ENCODE data around the gene PDCD7.
"Not testable (repeated sequence)": the region's sequence is repeated elsewhere in the genome, so short reads cannot be mapped to it uniquely, and the experiment has no call there.

Gene PDCD7

GRCh38 chr15:65133548-65134200, at the start of gene PDCD7:
Gene PDCD7 (minus strand): TSS chr15:65133808. CDS start chr15:65133781, 27 bp downstream.
- H3K4me1 ChIP-seq (ENCODE audit: insufficient read depth, low read length): no peaks in the 10 kb centered on the region
- peaks cover 3% of the 10 kb centered on the region for H3K36me3 ChIP-seq (ENCODE audit: insufficient read depth, low read length)
- H3K9me3 ChIP-seq (ENCODE audit: control insufficient read depth, insufficient read depth, low read length): peaks cover 10% of the 10 kb centered on the region
- peak within 1 kb of the TSS; percentile 97 for H3K9ac ChIP-seq (ENCODE audit: low read depth, low read length)

- H3K9me3 ChIP-seq (ENCODE audit: control insufficient read depth, insufficient read depth, low read length): no peaks in the 10 kb centered on the region
- no peaks in the 10 kb centered on the region for H3K36me3 ChIP-seq (ENCODE audit: insufficient read depth, low read length)
- H3K9ac ChIP-seq (ENCODE audit: low read depth, low read length): no peak overlapping the region
- H3K4me1 ChIP-seq (ENCODE audit: insufficient read depth, low read length): no peaks in the 10 kb centered on the region
Observed at GRCh38 chr15:65182538-65182937, 48.9 kb upstream of the PDCD7 start.

- H3K4me1 ChIP-seq (ENCODE audit: insufficient read depth, low read length); H3K36me3 ChIP-seq (ENCODE audit: insufficient read depth, low read length); H3K9ac ChIP-seq (ENCODE audit: low read depth, low read length); H3K9me3 ChIP-seq (ENCODE audit: control insufficient read depth, insufficient read depth, low read length): not testable (repeated sequence)
Observed at GRCh38 chr15:65181582-65182353, 48.2 kb upstream of the PDCD7 start.

GRCh38 chr15:65180167-65180566, 46.6 kb upstream of the PDCD7 start:
- H3K36me3 ChIP-seq (ENCODE audit: insufficient read depth, low read length): no peaks in the 10 kb centered on the region

GRCh38 chr15:65177901-65178300, 44.3 kb upstream of the PDCD7 start:
- no peak overlapping the region for H3K9ac ChIP-seq (ENCODE audit: low read depth, low read length)
- no peaks in the 10 kb centered on the region for H3K4me1 ChIP-seq (ENCODE audit: insufficient read depth, low read length)
- no peaks in the 10 kb centered on the region; the same call in 1 of the 2 replicates for H3K36me3 ChIP-seq (ENCODE audit: insufficient read depth, low read length)
- H3K9me3 ChIP-seq (ENCODE audit: control insufficient read depth, insufficient read depth, low read length): no peaks in the 10 kb centered on the region

More at GRCh38 chr15:65180167-65180566, 46.6 kb upstream of the PDCD7 start:
- no peaks in the 10 kb centered on the region for H3K4me1 ChIP-seq (ENCODE audit: insufficient read depth, low read length)
- H3K9me3 ChIP-seq (ENCODE audit: control insufficient read depth, insufficient read depth, low read length): no peaks in the 10 kb centered on the region
- H3K9ac ChIP-seq (ENCODE audit: low read depth, low read length): no peak overlapping the region

GRCh38 chr15:65176056-65176455, 42.4 kb upstream of the PDCD7 start:
- H3K9ac ChIP-seq (ENCODE audit: low read depth, low read length): no peak overlapping the region
- no peaks in the 10 kb centered on the region for H3K4me1 ChIP-seq (ENCODE audit: insufficient read depth, low read length)
- H3K9me3 ChIP-seq (ENCODE audit: control insufficient read depth, insufficient read depth, low read length): no peaks in the 10 kb centered on the region
- H3K36me3 ChIP-seq (ENCODE audit: insufficient read depth, low read length): no peaks in the 10 kb centered on the region; the same call in 1 of the 2 replicates

- Histone ChIP-seq H3K36me3 (ENCODE audit: insufficient read depth, low read length) (no peaks in the 10 kb centered on the region; the same call in 1 of the 2 replicates), H3K9me3 (ENCODE audit: control insufficient read depth, insufficient read depth, low read length) (no peaks in the 10 kb centered on the region), H3K9ac (ENCODE audit: low read depth, low read length) (no peak overlapping the region), H3K4me1 (ENCODE audit: insufficient read depth, low read length) (no peaks in the 10 kb centered on the region)
Observed at GRCh38 chr15:65175511-65175910, 41.9 kb upstream of the PDCD7 start.

GRCh38 chr15:65174509-65174908, 40.9 kb upstream of the PDCD7 start:
- Histone ChIP-seq H3K9ac (ENCODE audit: low read depth, low read length) (no peak overlapping the region), H3K4me1 (ENCODE audit: insufficient read depth, low read length) (no peaks in the 10 kb centered on the region), H3K36me3 (ENCODE audit: insufficient read depth, low read length) (no peaks in the 10 kb centered on the region; the same call in 1 of the 2 replicates), H3K9me3 (ENCODE audit: control insufficient read depth, insufficient read depth, low read length) (no peaks in the 10 kb centered on the region)

GRCh38 chr15:65172531-65172930, 38.9 kb upstream of the PDCD7 start:
- no peaks in the 10 kb centered on the region; the same call in 1 of the 2 replicates for H3K36me3 ChIP-seq (ENCODE audit: insufficient read depth, low read length)
- H3K9me3 ChIP-seq (ENCODE audit: control insufficient read depth, insufficient read depth, low read length): no peaks in the 10 kb centered on the region
- no peak overlapping the region for H3K9ac ChIP-seq (ENCODE audit: low read depth, low read length)
- H3K4me1 ChIP-seq (ENCODE audit: insufficient read depth, low read length): no peaks in the 10 kb centered on the region

- H3K36me3 ChIP-seq (ENCODE audit: insufficient read depth, low read length): no peaks in the 10 kb centered on the region; the same call in 1 of the 2 replicates
- H3K9ac ChIP-seq (ENCODE audit: low read depth, low read length): no peak overlapping the region
- no peaks in the 10 kb centered on the region for H3K9me3 ChIP-seq (ENCODE audit: control insufficient read depth, insufficient read depth, low read length)
- H3K4me1 ChIP-seq (ENCODE audit: insufficient read depth, low read length): no peaks in the 10 kb centered on the region
Observed at GRCh38 chr15:65171428-65171827, 37.8 kb upstream of the PDCD7 start.

GRCh38 chr15:65165875-65166274, 32.3 kb upstream of the PDCD7 start:
- no peaks in the 10 kb centered on the region for H3K9me3 ChIP-seq (ENCODE audit: control insufficient read depth, insufficient read depth, low read length)
- H3K36me3 ChIP-seq (ENCODE audit: insufficient read depth, low read length): no peaks in the 10 kb centered on the region; the same call in 1 of the 2 replicates
- no peak overlapping the region for H3K9ac ChIP-seq (ENCODE audit: low read depth, low read length)
- no peaks in the 10 kb centered on the region for H3K4me1 ChIP-seq (ENCODE audit: insufficient read depth, low read length)

- no peaks in the 10 kb centered on the region for H3K9me3 ChIP-seq (ENCODE audit: control insufficient read depth, insufficient read depth, low read length)
- H3K36me3 ChIP-seq (ENCODE audit: insufficient read depth, low read length): no peaks in the 10 kb centered on the region; the same call in 1 of the 2 replicates
- H3K9ac ChIP-seq (ENCODE audit: low read depth, low read length): no peak overlapping the region
- no peaks in the 10 kb centered on the region for H3K4me1 ChIP-seq (ENCODE audit: insufficient read depth, low read length)
Observed at GRCh38 chr15:65164139-65164538, 30.5 kb upstream of the PDCD7 start.

- Histone ChIP-seq H3K9me3 (ENCODE audit: control insufficient read depth, insufficient read depth, low read length) (no peaks in the 10 kb centered on the region), H3K4me1 (ENCODE audit: insufficient read depth, low read length) (no peaks in the 10 kb centered on the region), H3K36me3 (ENCODE audit: insufficient read depth, low read length) (no peaks in the 10 kb centered on the region; the same call in 1 of the 2 replicates), H3K9ac (ENCODE audit: low read depth, low read length) (no peak overlapping the region)
Observed at GRCh38 chr15:65163041-65163440, 29.4 kb upstream of the PDCD7 start.

GRCh38 chr15:65156692-65157091, 23.1 kb upstream of the PDCD7 start:
- Histone ChIP-seq H3K4me1 (ENCODE audit: insufficient read depth, low read length) (no peaks in the 10 kb centered on the region), H3K9me3 (ENCODE audit: control insufficient read depth, insufficient read depth, low read length) (no peaks in the 10 kb centered on the region), H3K9ac (ENCODE audit: low read depth, low read length) (no peak overlapping the region), H3K36me3 (ENCODE audit: insufficient read depth, low read length) (peaks cover 8% of the 10 kb centered on the region)

GRCh38 chr15:65154720-65155119, 21.1 kb upstream of the PDCD7 start:
- no peak overlapping the region for H3K9ac ChIP-seq (ENCODE audit: low read depth, low read length)
- H3K36me3 ChIP-seq (ENCODE audit: insufficient read depth, low read length): peaks cover 8% of the 10 kb centered on the region
- no peaks in the 10 kb centered on the region for H3K4me1 ChIP-seq (ENCODE audit: insufficient read depth, low read length)
- no peaks in the 10 kb centered on the region for H3K9me3 ChIP-seq (ENCODE audit: control insufficient read depth, insufficient read depth, low read length)

Measured in ES-I3 (cell line).